ENCODE measurements around the gene NACC2.

GRCh38 chr9:136046554-136046920, 48.6 kb downstream of the NACC2 start:
- TF ChIP-seq JUND (IDR thresholded peaks at IDR 0.05) = no peak
- TF ChIP-seq POLR2AphosphoS5 (IDR thresholded peaks at IDR 0.05; ENCODE audit: low read depth, low read length) = no peak
- no peak for TF ChIP-seq REST (IDR thresholded peaks at IDR 0.05; ENCODE audit: low read depth, low read length)
- no peak for TF ChIP-seq CTCF (IDR thresholded peaks at IDR 0.05)
- TF ChIP-seq GABPA (IDR thresholded peaks at IDR 0.05; ENCODE audit: low read depth) = no peak
- TF ChIP-seq EP300 (IDR thresholded peaks at IDR 0.05; ENCODE audit: borderline replicate concordance in 1 of 2, low read depth in 1 of 2, low read length in 1 of 2) = no peak
- TF ChIP-seq, protein P1, sequence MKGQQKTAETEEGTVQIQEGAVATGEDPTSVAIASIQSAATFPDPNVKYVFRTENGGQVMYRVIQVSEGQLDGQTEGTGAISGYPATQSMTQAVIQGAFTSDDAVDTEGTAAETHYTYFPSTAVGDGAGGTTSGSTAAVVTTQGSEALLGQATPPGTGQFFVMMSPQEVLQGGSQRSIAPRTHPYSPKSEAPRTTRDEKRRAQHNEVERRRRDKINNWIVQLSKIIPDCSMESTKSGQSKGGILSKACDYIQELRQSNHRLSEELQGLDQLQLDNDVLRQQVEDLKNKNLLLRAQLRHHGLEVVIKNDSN (IDR thresholded peaks at IDR 0.05; ENCODE audit: borderline replicate concordance, low read depth) = no peak
- TF ChIP-seq, protein P2, sequence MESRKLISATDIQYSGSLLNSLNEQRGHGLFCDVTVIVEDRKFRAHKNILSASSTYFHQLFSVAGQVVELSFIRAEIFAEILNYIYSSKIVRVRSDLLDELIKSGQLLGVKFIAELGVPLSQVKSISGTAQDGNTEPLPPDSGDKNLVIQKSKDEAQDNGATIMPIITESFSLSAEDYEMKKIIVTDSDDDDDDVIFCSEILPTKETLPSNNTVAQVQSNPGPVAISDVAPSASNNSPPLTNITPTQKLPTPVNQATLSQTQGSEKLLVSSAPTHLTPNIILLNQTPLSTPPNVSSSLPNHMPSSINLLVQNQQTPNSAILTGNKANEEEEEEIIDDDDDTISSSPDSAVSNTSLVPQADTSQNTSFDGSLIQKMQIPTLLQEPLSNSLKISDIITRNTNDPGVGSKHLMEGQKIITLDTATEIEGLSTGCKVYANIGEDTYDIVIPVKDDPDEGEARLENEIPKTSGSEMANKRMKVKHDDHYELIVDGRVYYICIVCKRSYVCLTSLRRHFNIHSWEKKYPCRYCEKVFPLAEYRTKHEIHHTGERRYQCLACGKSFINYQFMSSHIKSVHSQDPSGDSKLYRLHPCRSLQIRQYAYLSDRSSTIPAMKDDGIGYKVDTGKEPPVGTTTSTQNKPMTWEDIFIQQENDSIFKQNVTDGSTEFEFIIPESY (IDR thresholded peaks at IDR 0.05; ENCODE audit: borderline replicate concordance, low read depth) = no peak
- no peak for TF ChIP-seq NRF1 (IDR thresholded peaks at IDR 0.05; ENCODE audit: low read depth, low read length)
- no peak for TF ChIP-seq TAF1 (IDR thresholded peaks at IDR 0.05; ENCODE audit: borderline replicate concordance, low read depth, low read length)
- TF ChIP-seq TEAD4 (IDR thresholded peaks at IDR 0.05; ENCODE audit: borderline replicate concordance, insufficient read depth) = no peak
- TF ChIP-seq, protein P3, sequence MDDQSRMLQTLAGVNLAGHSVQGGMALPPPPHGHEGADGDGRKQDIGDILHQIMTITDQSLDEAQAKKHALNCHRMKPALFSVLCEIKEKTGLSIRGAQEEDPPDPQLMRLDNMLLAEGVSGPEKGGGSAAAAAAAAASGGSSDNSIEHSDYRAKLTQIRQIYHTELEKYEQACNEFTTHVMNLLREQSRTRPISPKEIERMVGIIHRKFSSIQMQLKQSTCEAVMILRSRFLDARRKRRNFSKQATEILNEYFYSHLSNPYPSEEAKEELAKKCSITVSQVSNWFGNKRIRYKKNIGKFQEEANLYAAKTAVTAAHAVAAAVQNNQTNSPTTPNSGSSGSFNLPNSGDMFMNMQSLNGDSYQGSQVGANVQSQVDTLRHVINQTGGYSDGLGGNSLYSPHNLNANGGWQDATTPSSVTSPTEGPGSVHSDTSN (IDR thresholded peaks at IDR 0.05) = no peak
- no peak for TF ChIP-seq SIN3A (IDR thresholded peaks at IDR 0.05; ENCODE audit: borderline replicate concordance, low read depth, low read length)
